Liver (tissue), 3 donors: ENCODE measurements around the gene NSUN2.

Experiments used
- CTCF ChIP-seq: fragments of 150-350 bp; IDR thresholded peaks from 2 replicates; pipeline ENCODE4 v1.5.1; 2017; ENCODE audit warnings: improper control_type of control experiment, low read depth, low read length; ENCODE audit not compliant: missing input control
- EGR1 ChIP-seq, 2 donors: IDR thresholded peaks; 2 replicates each; pipeline ENCODE4 v1.6.1; 2016 to 2018; ENCODE audit warnings: antibody characterized with exemption in 2 of 2, low read depth in 2 of 2
- FOXA1 ChIP-seq: IDR thresholded peaks from 2 replicates; pipeline ENCODE4 v1.6.1; 2016; ENCODE audit warnings: antibody characterized with exemption
- GABPA ChIP-seq, 2 donors: IDR thresholded peaks in 1 of 2; conservative IDR thresholded peaks in 1 of 2; 2 replicates each; pipeline ENCODE4 v1.6.1; 2016; ENCODE audit warnings: antibody characterized with exemption in 2 of 2, mild to moderate bottlenecking in 1 of 2, moderate library complexity in 1 of 2
- HNF4A ChIP-seq, 2 donors: conservative IDR thresholded peaks; 2 replicates each; pipeline ENCODE4 v1.6.1; 2016; ENCODE audit warnings: antibody characterized with exemption in 2 of 2, mild to moderate bottlenecking in 2 of 2
- JUND ChIP-seq, 2 donors: IDR thresholded peaks; 2 replicates each; pipeline ENCODE4 v1.6.1; 2016; ENCODE audit warnings: antibody characterized with exemption in 2 of 2
- NR2F2 ChIP-seq: IDR thresholded peaks from 2 replicates; pipeline ENCODE4 v1.6.1; 2016; ENCODE audit warnings: antibody characterized with exemption
- RAD21 ChIP-seq, 2 donors: IDR thresholded peaks; 2 replicates each; pipeline ENCODE4 v1.6.1; 2016; ENCODE audit warnings: antibody characterized with exemption in 2 of 2, mild to moderate bottlenecking in 2 of 2
- REST ChIP-seq: IDR thresholded peaks from 2 replicates; pipeline ENCODE4 v1.6.1; 2016; ENCODE audit warnings: antibody characterized with exemption, mild to moderate bottlenecking
- TAF1 ChIP-seq: conservative IDR thresholded peaks from 2 replicates; pipeline ENCODE4 v1.6.1; 2016; ENCODE audit warnings: antibody characterized with exemption, mild to moderate bottlenecking
- YY1 ChIP-seq: IDR thresholded peaks from 2 replicates; pipeline ENCODE4 v1.6.1; 2016; ENCODE audit warnings: antibody characterized with exemption, mild to moderate bottlenecking
- TF ChIP-seq, protein P1 (sequence below): IDR thresholded peaks from 2 replicates; pipeline ENCODE4 v1.6.1; 2016; ENCODE audit warnings: antibody characterized with exemption
- TF ChIP-seq, protein P2 (sequence below): IDR thresholded peaks from 2 replicates; pipeline ENCODE4 v1.6.1; 2016; ENCODE audit warnings: antibody characterized with exemption
- donor health status: healthy.
- donor health status: healthy.

DNA sequence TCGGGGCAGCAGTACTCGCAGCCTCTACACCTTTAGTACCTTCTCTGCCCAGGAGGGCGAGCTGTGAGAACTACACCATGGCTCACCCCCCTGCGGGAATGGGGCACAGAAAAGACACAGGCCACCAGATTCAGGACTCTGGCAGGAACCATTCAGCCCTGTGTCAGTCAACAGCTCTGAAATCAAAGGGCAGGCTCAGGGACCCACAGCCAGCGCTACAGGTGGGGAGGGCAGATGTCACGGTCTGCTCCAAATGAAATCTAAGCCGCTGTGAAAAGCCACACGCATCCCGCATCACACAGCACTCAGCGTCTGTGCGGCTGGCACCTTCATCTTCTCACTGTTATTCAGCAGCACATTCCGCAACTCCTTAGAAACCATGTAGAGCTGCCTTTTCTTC is 27.9 kb downstream of the NSUN2 start:
- TF ChIP-seq CTCF, result no peak
- TF ChIP-seq TAF1, result no peak
- TF ChIP-seq JUND (IDR thresholded peaks at IDR 0.05), result no peak
- TF ChIP-seq, protein P1, sequence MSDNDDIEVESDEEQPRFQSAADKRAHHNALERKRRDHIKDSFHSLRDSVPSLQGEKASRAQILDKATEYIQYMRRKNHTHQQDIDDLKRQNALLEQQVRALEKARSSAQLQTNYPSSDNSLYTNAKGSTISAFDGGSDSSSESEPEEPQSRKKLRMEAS, result no peak
- TF ChIP-seq RAD21 (IDR thresholded peaks at IDR 0.05), result no peak
- TF ChIP-seq GABPA (IDR thresholded peaks at IDR 0.05 in 1 of 2, conservative IDR thresholded peaks at IDR 0.05 in 1 of 2), result no peak
- TF ChIP-seq YY1, result no peak
- no peak for TF ChIP-seq EGR1 (IDR thresholded peaks at IDR 0.05; ENCODE audit: low read depth in 2 of 2)
- TF ChIP-seq, protein P2, sequence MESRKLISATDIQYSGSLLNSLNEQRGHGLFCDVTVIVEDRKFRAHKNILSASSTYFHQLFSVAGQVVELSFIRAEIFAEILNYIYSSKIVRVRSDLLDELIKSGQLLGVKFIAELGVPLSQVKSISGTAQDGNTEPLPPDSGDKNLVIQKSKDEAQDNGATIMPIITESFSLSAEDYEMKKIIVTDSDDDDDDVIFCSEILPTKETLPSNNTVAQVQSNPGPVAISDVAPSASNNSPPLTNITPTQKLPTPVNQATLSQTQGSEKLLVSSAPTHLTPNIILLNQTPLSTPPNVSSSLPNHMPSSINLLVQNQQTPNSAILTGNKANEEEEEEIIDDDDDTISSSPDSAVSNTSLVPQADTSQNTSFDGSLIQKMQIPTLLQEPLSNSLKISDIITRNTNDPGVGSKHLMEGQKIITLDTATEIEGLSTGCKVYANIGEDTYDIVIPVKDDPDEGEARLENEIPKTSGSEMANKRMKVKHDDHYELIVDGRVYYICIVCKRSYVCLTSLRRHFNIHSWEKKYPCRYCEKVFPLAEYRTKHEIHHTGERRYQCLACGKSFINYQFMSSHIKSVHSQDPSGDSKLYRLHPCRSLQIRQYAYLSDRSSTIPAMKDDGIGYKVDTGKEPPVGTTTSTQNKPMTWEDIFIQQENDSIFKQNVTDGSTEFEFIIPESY, result no peak
- no peak for TF ChIP-seq REST
- no peak for TF ChIP-seq HNF4A (conservative IDR thresholded peaks at IDR 0.05)
- no peak for TF ChIP-seq FOXA1
- TF ChIP-seq NR2F2, result no peak
